WERI-Rb-1 (cell line): Measurements from ENCODE around the gene HMCN2.

Source experiments
- DNase-seq: peaks from one replicate; pipeline ENCODE4 v3.0.0-alpha.2; 2020
- H3K27ac ChIP-seq: fragments of 250-450 bp; sonication (Bioruptor Pico); 2 replicates; pipeline ENCODE4 v1.5.1; 2020; ENCODE audit warnings: mild to moderate bottlenecking, moderate library complexity
- H3K27me3 ChIP-seq: fragments of 250-450 bp; sonication (Bioruptor Pico); 2 replicates; pipeline ENCODE4 v1.5.1; 2021; ENCODE audit warnings: mild to moderate bottlenecking, low read depth, moderate library complexity; ENCODE audit not compliant: insufficient read depth, severe bottlenecking
- H3K36me3 ChIP-seq: fragments of 250-450 bp; sonication (Bioruptor Pico); 2 replicates; pipeline ENCODE4 v1.5.1; 2020; ENCODE audit warnings: mild to moderate bottlenecking, moderate library complexity
- H3K4me3 ChIP-seq: 2 replicates; pipeline ENCODE4 v1.5.1; 2011; ENCODE audit warnings: low read depth, mild to moderate bottlenecking, control low read depth, low read length
- H3K9me3 ChIP-seq: fragments of 250-450 bp; sonication (Bioruptor Pico); 2 replicates; pipeline ENCODE4 v1.5.1; 2021; ENCODE audit warnings: mild to moderate bottlenecking, moderate library complexity; ENCODE audit not compliant: severe bottlenecking
- CTCF ChIP-seq: IDR thresholded peaks from 2 replicates; pipeline ENCODE4 v1.5.1; 2011; ENCODE audit warnings: low read depth, mild to moderate bottlenecking, control low read depth, inconsistent platforms, low read length

Gene HMCN2

GRCh38 chr9:130294664-130295063, 29.1 kb downstream of the HMCN2 start:
- H3K4me3 ChIP-seq, result no peak overlapping the region
- no peak overlapping the region for H3K27ac ChIP-seq
- no peaks in the 10 kb centered on the region for H3K36me3 ChIP-seq
- no peak for TF ChIP-seq CTCF
- no peaks in the 10 kb centered on the region for H3K9me3 ChIP-seq
- DNase-seq, result no peak
- no peaks in the 10 kb centered on the region for H3K27me3 ChIP-seq

- TF ChIP-seq CTCF, result no peak
- Histone ChIP-seq H3K27ac (no peak overlapping the region), H3K27me3 (no peaks in the 10 kb centered on the region), H3K36me3 (no peaks in the 10 kb centered on the region), H3K9me3 (no peaks in the 10 kb centered on the region), H3K4me3 (no peak overlapping the region)
- DNase-seq, result no peak
Observed at GRCh38 chr9:130295431-130295830, 29.9 kb downstream of the HMCN2 start.

- no peak for DNase-seq
Observed at GRCh38 chr9:130295945-130296782, 30.6 kb downstream of the HMCN2 start.

GRCh38 chr9:130296783-130297055, 31.2 kb downstream of the HMCN2 start:
- DNase-seq, result no peak
- Histone ChIP-seq H3K36me3 (no peaks in the 10 kb centered on the region), H3K9me3 (no peaks in the 10 kb centered on the region), H3K27ac (no peak overlapping the region), H3K4me3 (no peak overlapping the region), H3K27me3 (no peaks in the 10 kb centered on the region)
- no peak for TF ChIP-seq CTCF

More at GRCh38 chr9:130295945-130296782, 30.6 kb downstream of the HMCN2 start:
- TF ChIP-seq CTCF, result no peak
- no peaks in the 10 kb centered on the region for H3K9me3 ChIP-seq
- H3K27ac ChIP-seq, result no peak overlapping the region
- H3K36me3 ChIP-seq, result no peaks in the 10 kb centered on the region
- no peak overlapping the region for H3K4me3 ChIP-seq
- no peaks in the 10 kb centered on the region for H3K27me3 ChIP-seq

- no peaks in the 10 kb centered on the region for H3K36me3 ChIP-seq
- no peak overlapping the region for H3K4me3 ChIP-seq
- H3K27me3 ChIP-seq, result no peaks in the 10 kb centered on the region
- no peak for DNase-seq
- H3K27ac ChIP-seq, result no peak overlapping the region
- no peak for TF ChIP-seq CTCF
- no peaks in the 10 kb centered on the region for H3K9me3 ChIP-seq
Observed at GRCh38 chr9:130297371-130297770, 31.8 kb downstream of the HMCN2 start.

- no peak for DNase-seq
- no peaks in the 10 kb centered on the region for H3K36me3 ChIP-seq
- no peak for TF ChIP-seq CTCF
- no peaks in the 10 kb centered on the region for H3K27me3 ChIP-seq
- no peak overlapping the region for H3K4me3 ChIP-seq
- no peak overlapping the region for H3K27ac ChIP-seq
- H3K9me3 ChIP-seq, result no peaks in the 10 kb centered on the region
Observed at GRCh38 chr9:130298662-130299279, 33.2 kb downstream of the HMCN2 start.
